SK-N-SH (cell line): ENCODE data around the gene CACNA1D. TPM values are rescaled to one million over a fixed set of nuclear protein-coding genes. Genes with fewer than 3 reads are reported as not detected.

Experiments
- CTCF ChIA-PET: fragments of 300-600, 350-600 bp; formaldehyde crosslinking; extraction: SDS; loops from one replicate; lab custom pipeline; 2021; lab: Yijun Ruan, JAX
- POLR2A ChIA-PET: fragments of 350-600 bp; sonication (Branson Sonifier 250); formaldehyde crosslinking; extraction: SDS; loops from one replicate; lab custom pipeline; 2020; ENCODE audit warnings: antibody characterized with exemption, inconsistent platforms; lab: Yijun Ruan, JAX
- DNase-seq: peaks from one replicate; pipeline ENCODE4 v3.0.0; 2012
- H2AFZ ChIP-seq: fragments of 200-600 bp; sonication (generic); 2 replicates; pipeline ENCODE4 v1.8.1; 2016; ENCODE audit warnings: antibody characterized with exemption, mild to moderate bottlenecking, low read depth
- H3F3A ChIP-seq: fragments of 200-600 bp; sonication (generic); replicated peaks from 2 replicates; pipeline ENCODE3; 2016; ENCODE audit warnings: antibody characterized with exemption, mild to moderate bottlenecking; ENCODE audit not compliant: insufficient read depth
- H3K27ac ChIP-seq, 2 experiments: fragments of 200-500 bp in 1 of 2; fragments of 200-600 bp in 1 of 2; sonication (Bioruptor generic) in 1 of 2; sonication (generic), shearing (Covaris generic) in 1 of 2; 2 replicates each; pipeline versions ENCODE4 v1.5.1 to v1.6.1; 2014 to 2016; ENCODE audit warnings: low read depth in 2 of 2, inconsistent platforms in 1 of 2, low read length in 1 of 2, mild to moderate bottlenecking in 1 of 2, mixed read lengths in 1 of 2
- H3K27me3 ChIP-seq: fragments of 200-600 bp; sonication (generic), shearing (Covaris generic); 2 replicates; pipeline ENCODE4 v1.6.1; 2016; ENCODE audit warnings: mixed run types; ENCODE audit not compliant: insufficient read depth
- H3K36me3 ChIP-seq, 2 experiments: fragments of 200-500 bp in 1 of 2; fragments of 200-600 bp in 1 of 2; sonication (Bioruptor generic) in 1 of 2; sonication (generic) in 1 of 2; replicated peaks in 1 of 2; 2 replicates each; pipeline versions ENCODE3 to v1.5.1; 2014 to 2016; ENCODE audit warnings: low read length in 1 of 2, mild to moderate bottlenecking in 1 of 2; ENCODE audit not compliant: insufficient read depth in 2 of 2, control insufficient read depth in 1 of 2
- H3K4me1 ChIP-seq, 2 experiments: fragments of 200-500 bp in 1 of 2; fragments of 200-600 bp in 1 of 2; sonication (Bioruptor generic) in 1 of 2; sonication (generic), shearing (Covaris generic) in 1 of 2; 2 replicates each; pipeline versions ENCODE4 v1.5.1 to v1.6.1; 2014 to 2016; ENCODE audit warnings: low read depth in 1 of 2, low read length in 1 of 2, mixed run types in 1 of 2; ENCODE audit not compliant: insufficient read depth in 2 of 2, control insufficient read depth in 1 of 2
- H3K4me2 ChIP-seq: fragments of 200-600 bp; sonication (generic), shearing (Covaris generic); 2 replicates; pipeline ENCODE4 v1.6.1; 2017; ENCODE audit warnings: mixed run types
- H3K4me3 ChIP-seq, 2 experiments: fragments of 200-500 bp in 1 of 2; fragments of 200-600 bp in 1 of 2; sonication (Bioruptor generic) in 1 of 2; sonication (generic), shearing (Covaris generic) in 1 of 2; 2 replicates each; pipeline versions ENCODE4 v1.5.1 to v1.8.1; 2014 to 2016; ENCODE audit warnings: low read depth in 2 of 2, inconsistent platforms in 1 of 2, low read length in 1 of 2, mild to moderate bottlenecking in 1 of 2, mixed read lengths in 1 of 2, moderate library complexity in 1 of 2
- H3K79me2 ChIP-seq: fragments of 200-600 bp; sonication (generic); 2 replicates; pipeline ENCODE4 v1.8.1; 2017; ENCODE audit warnings: mild to moderate bottlenecking; ENCODE audit not compliant: insufficient read depth
- H3K9ac ChIP-seq: fragments of 200-600 bp; sonication (generic); 2 replicates; pipeline ENCODE4 v1.6.1; 2017; ENCODE audit warnings: mixed run types
- H3K9me2 ChIP-seq: fragments of 200-600 bp; sonication (generic); 2 replicates; pipeline ENCODE4 v1.6.1; 2017; ENCODE audit warnings: mixed run types
- H3K9me3 ChIP-seq: fragments of 200-600 bp; sonication (generic); 2 replicates; pipeline ENCODE4 v1.6.1; 2017; ENCODE audit warnings: mixed run types, mild to moderate bottlenecking, moderate library complexity
- H4K20me1 ChIP-seq: fragments of 200-600 bp; sonication (generic); 2 replicates; pipeline ENCODE4 v1.6.1; 2017; ENCODE audit warnings: mild to moderate bottlenecking, mixed run types; ENCODE audit not compliant: insufficient read depth
- ELF1 ChIP-seq: IDR thresholded peaks from 2 replicates; pipeline ENCODE4 v1.4.0; 2012
- EP300 ChIP-seq, 2 experiments: IDR thresholded peaks; 2 replicates each; pipeline versions ENCODE4 v1.4.0 to v1.6.1; 2012; ENCODE audit warnings: borderline replicate concordance in 1 of 2, low read depth in 1 of 2, low read length in 1 of 2
- JUND ChIP-seq: IDR thresholded peaks from 2 replicates; pipeline ENCODE4 v1.4.0; 2012
- RAD21 ChIP-seq: IDR thresholded peaks from 2 replicates; pipeline ENCODE4 v1.6.1; 2012; ENCODE audit warnings: mild to moderate bottlenecking, low read length
- RFX5 ChIP-seq: IDR thresholded peaks from 2 replicates; pipeline ENCODE4 v1.6.1; 2012; ENCODE audit warnings: mild to moderate bottlenecking, improper control_type of control experiment, low read length
- RXRA ChIP-seq: IDR thresholded peaks from 2 replicates; pipeline ENCODE4 v1.4.0; 2012; ENCODE audit warnings: low read depth, mild to moderate bottlenecking, borderline replicate concordance
- TAF1 ChIP-seq: IDR thresholded peaks from 2 replicates; pipeline ENCODE4 v1.6.1; 2012; ENCODE audit warnings: low read depth, mild to moderate bottlenecking, low read length, moderate library complexity, borderline replicate concordance
- TEAD4 ChIP-seq: IDR thresholded peaks from 2 replicates; pipeline ENCODE4 v1.4.0; 2012; ENCODE audit warnings: mild to moderate bottlenecking, borderline replicate concordance; ENCODE audit not compliant: insufficient read depth
- YY1 ChIP-seq: IDR thresholded peaks from 2 replicates; pipeline ENCODE4 v1.4.0; 2012; ENCODE audit warnings: low read depth, mild to moderate bottlenecking
- WGBS: methylation state at CpG from one replicate; pipeline ENCODE4 v1.1.6; 2017; ENCODE audit warnings: low lambda C conversion rate; 5-methylcytosine and 5-hydroxymethylcytosine counted together
- polyA plus RNA-seq, 3 experiments: library from polyadenylated mRNA; depleted of rRNA; stranded (reverse); fragments of >200 nt; gene quantifications; 2 replicates each; pipeline ENCODE4 v1.2.3, GENCODE V29; 2012
- TF ChIP-seq, protein P1 (sequence below): IDR thresholded peaks from 2 replicates; pipeline ENCODE4 v1.4.0; 2012; ENCODE audit warnings: low read depth, borderline replicate concordance
- TF ChIP-seq, protein P2 (sequence below): IDR thresholded peaks from 2 replicates; pipeline ENCODE4 v1.4.0; 2012; ENCODE audit warnings: low read depth
- TF ChIP-seq, protein P3 (sequence below): IDR thresholded peaks from 2 replicates; pipeline ENCODE4 v1.6.1; 2012; ENCODE audit warnings: mild to moderate bottlenecking, low read depth, low read length, moderate library complexity
- TF ChIP-seq, protein P4 (sequence below): fragments of 150-350 bp; IDR thresholded peaks from 2 replicates; pipeline ENCODE4 v1.6.1; 2017; ENCODE audit warnings: antibody characterized with exemption, low read length, low read depth, borderline replicate concordance
- TF ChIP-seq, protein P5 (sequence below): fragments of 150-350 bp; IDR thresholded peaks from 2 replicates; pipeline ENCODE4 v1.6.1; 2016; ENCODE audit warnings: mild to moderate bottlenecking, low read depth, low read length

CACNA1D gene
- polyA plus RNA-seq, 1 of the 3 experiments (the other 2 are of a cell fraction) = 0.12 TPM

DNA sequence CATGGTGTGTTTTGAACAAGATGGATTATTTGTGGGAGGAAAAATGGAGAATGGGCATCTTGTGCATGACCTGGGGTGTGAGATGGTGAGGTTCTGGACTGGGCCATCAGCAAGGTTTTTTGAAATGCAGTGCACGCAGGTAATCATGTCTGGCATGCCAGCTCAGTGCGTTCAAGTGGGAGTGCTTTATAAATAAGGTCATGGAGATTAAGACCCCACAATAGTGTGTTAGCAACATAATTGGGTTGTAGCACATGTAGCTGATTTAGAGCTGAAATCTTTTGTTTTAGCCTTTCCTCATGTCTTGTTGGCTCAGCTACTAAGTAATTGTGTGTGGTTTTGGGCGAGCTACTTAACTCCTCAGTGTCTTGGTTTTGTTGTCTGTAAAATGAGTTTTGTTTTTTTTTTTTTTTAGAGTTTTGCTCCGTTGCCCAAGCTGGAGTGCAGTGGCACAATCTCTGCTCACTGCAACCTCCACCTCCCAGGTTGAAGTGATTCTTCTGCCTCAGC, 3.9 kb upstream of the CACNA1D start (continued):
- TF ChIP-seq, protein P1, sequence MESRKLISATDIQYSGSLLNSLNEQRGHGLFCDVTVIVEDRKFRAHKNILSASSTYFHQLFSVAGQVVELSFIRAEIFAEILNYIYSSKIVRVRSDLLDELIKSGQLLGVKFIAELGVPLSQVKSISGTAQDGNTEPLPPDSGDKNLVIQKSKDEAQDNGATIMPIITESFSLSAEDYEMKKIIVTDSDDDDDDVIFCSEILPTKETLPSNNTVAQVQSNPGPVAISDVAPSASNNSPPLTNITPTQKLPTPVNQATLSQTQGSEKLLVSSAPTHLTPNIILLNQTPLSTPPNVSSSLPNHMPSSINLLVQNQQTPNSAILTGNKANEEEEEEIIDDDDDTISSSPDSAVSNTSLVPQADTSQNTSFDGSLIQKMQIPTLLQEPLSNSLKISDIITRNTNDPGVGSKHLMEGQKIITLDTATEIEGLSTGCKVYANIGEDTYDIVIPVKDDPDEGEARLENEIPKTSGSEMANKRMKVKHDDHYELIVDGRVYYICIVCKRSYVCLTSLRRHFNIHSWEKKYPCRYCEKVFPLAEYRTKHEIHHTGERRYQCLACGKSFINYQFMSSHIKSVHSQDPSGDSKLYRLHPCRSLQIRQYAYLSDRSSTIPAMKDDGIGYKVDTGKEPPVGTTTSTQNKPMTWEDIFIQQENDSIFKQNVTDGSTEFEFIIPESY = no peak
- TF ChIP-seq TAF1 = no peak

DNA sequence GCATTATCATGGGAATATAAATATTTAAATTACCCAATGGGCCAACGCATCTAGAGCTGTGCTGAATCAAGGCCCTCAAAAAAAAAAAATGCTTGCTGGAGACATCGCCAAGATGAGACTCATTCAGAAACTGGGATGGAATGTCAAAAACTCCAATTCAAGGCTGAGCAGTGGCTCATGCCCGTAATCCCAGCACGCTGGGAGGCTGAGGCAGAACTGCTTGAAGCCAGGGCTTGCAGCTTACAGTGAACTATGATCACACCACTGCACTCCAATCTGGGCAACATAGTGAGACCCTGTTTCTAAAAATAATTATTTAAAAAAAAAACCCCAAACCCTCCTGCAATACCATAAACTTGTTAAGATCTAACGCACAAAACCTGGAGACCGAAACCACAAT, 3.1 kb upstream of the CACNA1D start:
- Histone ChIP-seq H4K20me1 (no peaks in the 10 kb centered on the region), H3K4me1 (peaks cover 0 to 17% of the 10 kb centered on the region in 2 experiments; a peak in 1 of 4 replicates), H3K9ac (no peak overlapping the region), H3K36me3 (no peaks in the 10 kb centered on the region), H3K9me2 (no peaks in the 10 kb centered on the region), H3F3A (no peaks in the 10 kb centered on the region), H3K27me3 (peaks cover 31% of the 10 kb centered on the region), H2AFZ (no peak overlapping the region), H3K4me3 (no peak overlapping the region), H3K79me2 (no peaks in the 10 kb centered on the region), H3K9me3 (no peaks in the 10 kb centered on the region), H3K27ac (no peak overlapping the region), H3K4me2 (no peak overlapping the region)
- 61% methylated on average over 6 of the region's 6 CpGs for WGBS
- CTCF ChIA-PET = interaction anchor here (0.7 kb wide), 1 partner anchor 117 kb away, joined by 4 read pairs; no protein-coding TSS in a partner anchor
- DNase-seq = no peak
- TF ChIP-seq RFX5 (no peak), JUND (no peak), YY1 (no peak), RAD21 (no peak), TEAD4 (no peak), ELF1 (no peak), RXRA (no peak), EP300 (IDR thresholded peaks at IDR 0.05; ENCODE audit: borderline replicate concordance in 1 of 2, low read depth in 1 of 2, low read length in 1 of 2) (no peak)
- TF ChIP-seq, protein P2, sequence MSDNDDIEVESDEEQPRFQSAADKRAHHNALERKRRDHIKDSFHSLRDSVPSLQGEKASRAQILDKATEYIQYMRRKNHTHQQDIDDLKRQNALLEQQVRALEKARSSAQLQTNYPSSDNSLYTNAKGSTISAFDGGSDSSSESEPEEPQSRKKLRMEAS = no peak
- TF ChIP-seq, protein P3, sequence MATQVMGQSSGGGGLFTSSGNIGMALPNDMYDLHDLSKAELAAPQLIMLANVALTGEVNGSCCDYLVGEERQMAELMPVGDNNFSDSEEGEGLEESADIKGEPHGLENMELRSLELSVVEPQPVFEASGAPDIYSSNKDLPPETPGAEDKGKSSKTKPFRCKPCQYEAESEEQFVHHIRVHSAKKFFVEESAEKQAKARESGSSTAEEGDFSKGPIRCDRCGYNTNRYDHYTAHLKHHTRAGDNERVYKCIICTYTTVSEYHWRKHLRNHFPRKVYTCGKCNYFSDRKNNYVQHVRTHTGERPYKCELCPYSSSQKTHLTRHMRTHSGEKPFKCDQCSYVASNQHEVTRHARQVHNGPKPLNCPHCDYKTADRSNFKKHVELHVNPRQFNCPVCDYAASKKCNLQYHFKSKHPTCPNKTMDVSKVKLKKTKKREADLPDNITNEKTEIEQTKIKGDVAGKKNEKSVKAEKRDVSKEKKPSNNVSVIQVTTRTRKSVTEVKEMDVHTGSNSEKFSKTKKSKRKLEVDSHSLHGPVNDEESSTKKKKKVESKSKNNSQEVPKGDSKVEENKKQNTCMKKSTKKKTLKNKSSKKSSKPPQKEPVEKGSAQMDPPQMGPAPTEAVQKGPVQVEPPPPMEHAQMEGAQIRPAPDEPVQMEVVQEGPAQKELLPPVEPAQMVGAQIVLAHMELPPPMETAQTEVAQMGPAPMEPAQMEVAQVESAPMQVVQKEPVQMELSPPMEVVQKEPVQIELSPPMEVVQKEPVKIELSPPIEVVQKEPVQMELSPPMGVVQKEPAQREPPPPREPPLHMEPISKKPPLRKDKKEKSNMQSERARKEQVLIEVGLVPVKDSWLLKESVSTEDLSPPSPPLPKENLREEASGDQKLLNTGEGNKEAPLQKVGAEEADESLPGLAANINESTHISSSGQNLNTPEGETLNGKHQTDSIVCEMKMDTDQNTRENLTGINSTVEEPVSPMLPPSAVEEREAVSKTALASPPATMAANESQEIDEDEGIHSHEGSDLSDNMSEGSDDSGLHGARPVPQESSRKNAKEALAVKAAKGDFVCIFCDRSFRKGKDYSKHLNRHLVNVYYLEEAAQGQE = no peak
- TF ChIP-seq, protein P4, sequence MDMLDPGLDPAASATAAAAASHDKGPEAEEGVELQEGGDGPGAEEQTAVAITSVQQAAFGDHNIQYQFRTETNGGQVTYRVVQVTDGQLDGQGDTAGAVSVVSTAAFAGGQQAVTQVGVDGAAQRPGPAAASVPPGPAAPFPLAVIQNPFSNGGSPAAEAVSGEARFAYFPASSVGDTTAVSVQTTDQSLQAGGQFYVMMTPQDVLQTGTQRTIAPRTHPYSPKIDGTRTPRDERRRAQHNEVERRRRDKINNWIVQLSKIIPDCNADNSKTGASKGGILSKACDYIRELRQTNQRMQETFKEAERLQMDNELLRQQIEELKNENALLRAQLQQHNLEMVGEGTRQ = no peak
- TF ChIP-seq, protein P5, sequence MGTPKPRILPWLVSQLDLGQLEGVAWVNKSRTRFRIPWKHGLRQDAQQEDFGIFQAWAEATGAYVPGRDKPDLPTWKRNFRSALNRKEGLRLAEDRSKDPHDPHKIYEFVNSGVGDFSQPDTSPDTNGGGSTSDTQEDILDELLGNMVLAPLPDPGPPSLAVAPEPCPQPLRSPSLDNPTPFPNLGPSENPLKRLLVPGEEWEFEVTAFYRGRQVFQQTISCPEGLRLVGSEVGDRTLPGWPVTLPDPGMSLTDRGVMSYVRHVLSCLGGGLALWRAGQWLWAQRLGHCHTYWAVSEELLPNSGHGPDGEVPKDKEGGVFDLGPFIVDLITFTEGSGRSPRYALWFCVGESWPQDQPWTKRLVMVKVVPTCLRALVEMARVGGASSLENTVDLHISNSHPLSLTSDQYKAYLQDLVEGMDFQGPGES = no peak
- POLR2A ChIA-PET = no interaction called here
